HUES64 (cell line): Measurements from ENCODE around the gene CTNNB1.

Experiments
- H3K27ac ChIP-seq: 2 replicates; pipeline ENCODE4 v1.7.0; 2013; ENCODE audit warnings: low read depth, low read length, inconsistent platforms
- H3K27me3 ChIP-seq: 2 replicates; pipeline ENCODE4 v1.6.1; 2013; ENCODE audit warnings: mild to moderate bottlenecking, low read length; ENCODE audit not compliant: insufficient read depth
- H3K36me3 ChIP-seq: 2 replicates; pipeline ENCODE4 v1.6.1; 2013; ENCODE audit warnings: mild to moderate bottlenecking, low read length; ENCODE audit not compliant: insufficient read depth
- H3K4me1 ChIP-seq: 2 replicates; pipeline ENCODE4 v1.6.1; 2013; ENCODE audit warnings: mild to moderate bottlenecking, low read length, moderate library complexity; ENCODE audit not compliant: insufficient read depth
- H3K4me3 ChIP-seq: 2 replicates; pipeline ENCODE4 v1.5.1; 2013; ENCODE audit warnings: mild to moderate bottlenecking, low read length, moderate library complexity
- H3K9ac ChIP-seq: 2 replicates; pipeline ENCODE4 v1.6.1; 2013; ENCODE audit warnings: mild to moderate bottlenecking, low read depth, low read length
- H3K9me3 ChIP-seq: 2 replicates; pipeline ENCODE4 v1.6.1; 2013; ENCODE audit warnings: low read depth, low read length; ENCODE audit not compliant: insufficient read depth
- WGBS: fragments of 150-250, 120-280 bp; methylation state at CpG from one replicate; pipeline ENCODE4 v1.1.7; 2013; ENCODE audit warnings: missing lambda C conversion rate; 5-methylcytosine and 5-hydroxymethylcytosine counted together

The CTNNB1 gene

GRCh38 chr3:41204369-41204768 is 5.1 kb downstream of the CTNNB1 start:
- H3K27ac ChIP-seq, result no peak overlapping the region
- no peaks in the 10 kb centered on the region for H3K36me3 ChIP-seq
- no peak overlapping the region for H3K9ac ChIP-seq
- no peaks in the 10 kb centered on the region for H3K9me3 ChIP-seq
- H3K27me3 ChIP-seq, result no peaks in the 10 kb centered on the region
- H3K4me1 ChIP-seq, result peaks cover 72% of the 10 kb centered on the region
- WGBS, result 79% methylated on average over 1 of the region's 1 CpG
- H3K4me3 ChIP-seq, result peak overlapping the region; percentile 16; the same call in 1 of the 2 replicates

GRCh38 chr3:41205591-41205990 is 6.3 kb downstream of the CTNNB1 start:
- Histone ChIP-seq H3K9me3 (no peaks in the 10 kb centered on the region), H3K4me1 (peaks cover 72% of the 10 kb centered on the region), H3K27me3 (no peaks in the 10 kb centered on the region), H3K4me3 (no peak overlapping the region), H3K36me3 (peaks cover 6% of the 10 kb centered on the region; the same call in 1 of the 2 replicates), H3K9ac (no peak overlapping the region), H3K27ac (no peak overlapping the region)
- 88% methylated on average over 9 of the region's 9 CpGs for WGBS

- WGBS, result 59% methylated on average over 1 of the region's 1 CpG
- no peak overlapping the region for H3K9ac ChIP-seq
These were observed 8.1 kb downstream of the CTNNB1 start for GRCh38 chr3:41207355-41207754.

GRCh38 chr3:41208507-41209220 is 9.4 kb downstream of the CTNNB1 start:
- H3K9me3 ChIP-seq, result no peaks in the 10 kb centered on the region
- WGBS, result 92% methylated on average over 7 of the region's 7 CpGs

More at GRCh38 chr3:41207355-41207754, 8.1 kb downstream of the CTNNB1 start:
- Histone ChIP-seq H3K36me3 (peaks cover 8% of the 10 kb centered on the region; the same call in 1 of the 2 replicates), H3K4me1 (peaks cover 67% of the 10 kb centered on the region), H3K4me3 (no peak overlapping the region; the same call in 1 of the 2 replicates), H3K27me3 (no peaks in the 10 kb centered on the region), H3K27ac (no peak overlapping the region), H3K9me3 (no peaks in the 10 kb centered on the region)

GRCh38 chr3:41209646-41210045 is 10.3 kb downstream of the CTNNB1 start:
- 96% methylated on average over 5 of the region's 5 CpGs for WGBS
- Histone ChIP-seq H3K27ac (no peak overlapping the region), H3K4me1 (peaks cover 69% of the 10 kb centered on the region), H3K27me3 (no peaks in the 10 kb centered on the region), H3K4me3 (no peak overlapping the region), H3K9me3 (no peaks in the 10 kb centered on the region), H3K9ac (no peak overlapping the region), H3K36me3 (peaks cover 8% of the 10 kb centered on the region; the same call in 1 of the 2 replicates)

More at GRCh38 chr3:41208507-41209220, 9.4 kb downstream of the CTNNB1 start:
- Histone ChIP-seq H3K36me3 (peaks cover 8% of the 10 kb centered on the region; the same call in 1 of the 2 replicates), H3K4me3 (no peak overlapping the region), H3K9ac (no peak overlapping the region), H3K27ac (no peak overlapping the region), H3K27me3 (no peaks in the 10 kb centered on the region), H3K4me1 (peaks cover 69% of the 10 kb centered on the region)

GRCh38 chr3:41210966-41211365 is 11.7 kb downstream of the CTNNB1 start:
- WGBS, result 93% methylated on average over 5 of the region's 5 CpGs
- Histone ChIP-seq H3K9me3 (no peaks in the 10 kb centered on the region), H3K27me3 (no peaks in the 10 kb centered on the region), H3K9ac (no peak overlapping the region), H3K4me3 (no peak overlapping the region), H3K27ac (no peak overlapping the region), H3K4me1 (peaks cover 63% of the 10 kb centered on the region), H3K36me3 (peaks cover 8% of the 10 kb centered on the region; the same call in 1 of the 2 replicates)

- 83% methylated on average over 1 of the region's 2 CpGs for WGBS
- Histone ChIP-seq H3K4me1 (peaks cover 63% of the 10 kb centered on the region), H3K36me3 (peaks cover 8% of the 10 kb centered on the region; the same call in 1 of the 2 replicates), H3K4me3 (no peak overlapping the region), H3K9ac (no peak overlapping the region), H3K27me3 (no peaks in the 10 kb centered on the region), H3K9me3 (no peaks in the 10 kb centered on the region), H3K27ac (no peak overlapping the region)
These were observed 12.8 kb downstream of the CTNNB1 start for GRCh38 chr3:41212088-41212487.

- Histone ChIP-seq H3K9ac (no peak overlapping the region), H3K4me1 (peaks cover 55% of the 10 kb centered on the region), H3K27me3 (no peaks in the 10 kb centered on the region), H3K27ac (no peak overlapping the region), H3K36me3 (peaks cover 8% of the 10 kb centered on the region; the same call in 1 of the 2 replicates), H3K9me3 (no peaks in the 10 kb centered on the region), H3K4me3 (no peak overlapping the region)
- no CpG with 5 or more reads among the region's 2 CpGs for WGBS
These were observed 14.3 kb downstream of the CTNNB1 start for GRCh38 chr3:41213588-41213987.

- no peaks in the 10 kb centered on the region for H3K27me3 ChIP-seq
- H3K9me3 ChIP-seq, result no peaks in the 10 kb centered on the region
- H3K4me3 ChIP-seq, result no peak overlapping the region
- H3K9ac ChIP-seq, result no peak overlapping the region
- no peak overlapping the region for H3K27ac ChIP-seq
- H3K36me3 ChIP-seq, result no peaks in the 10 kb centered on the region
- WGBS, result no CpG with 5 or more reads among the region's 2 CpGs
- H3K4me1 ChIP-seq, result peaks cover 68% of the 10 kb centered on the region
These were observed 17.1 kb downstream of the CTNNB1 start for GRCh38 chr3:41216422-41216821.

GRCh38 chr3:41216993-41217392 is 17.7 kb downstream of the CTNNB1 start:
- no peak overlapping the region for H3K9ac ChIP-seq
- WGBS, result 37% methylated on average over 1 of the region's 1 CpG
- H3K4me3 ChIP-seq, result no peak overlapping the region
- peaks cover 68% of the 10 kb centered on the region for H3K4me1 ChIP-seq
- no peaks in the 10 kb centered on the region for H3K27me3 ChIP-seq
- H3K27ac ChIP-seq, result no peak overlapping the region
- no peaks in the 10 kb centered on the region for H3K9me3 ChIP-seq
- H3K36me3 ChIP-seq, result no peaks in the 10 kb centered on the region

- Histone ChIP-seq H3K27me3 (no peaks in the 10 kb centered on the region), H3K9me3 (no peaks in the 10 kb centered on the region), H3K36me3 (peaks cover 12% of the 10 kb centered on the region), H3K27ac (no peak overlapping the region), H3K4me1 (peaks cover 50% of the 10 kb centered on the region), H3K4me3 (no peak overlapping the region), H3K9ac (no peak overlapping the region)
- 95% methylated on average over 1 of the region's 1 CpG for WGBS
These were observed 20.1 kb downstream of the CTNNB1 start for GRCh38 chr3:41219424-41219823.
